ENCODE results near the gene ZNF226.
"Not testable (repeated sequence)": the region's sequence is repeated elsewhere in the genome, so short reads cannot be mapped to it uniquely, and the experiment has no call there.

DNA sequence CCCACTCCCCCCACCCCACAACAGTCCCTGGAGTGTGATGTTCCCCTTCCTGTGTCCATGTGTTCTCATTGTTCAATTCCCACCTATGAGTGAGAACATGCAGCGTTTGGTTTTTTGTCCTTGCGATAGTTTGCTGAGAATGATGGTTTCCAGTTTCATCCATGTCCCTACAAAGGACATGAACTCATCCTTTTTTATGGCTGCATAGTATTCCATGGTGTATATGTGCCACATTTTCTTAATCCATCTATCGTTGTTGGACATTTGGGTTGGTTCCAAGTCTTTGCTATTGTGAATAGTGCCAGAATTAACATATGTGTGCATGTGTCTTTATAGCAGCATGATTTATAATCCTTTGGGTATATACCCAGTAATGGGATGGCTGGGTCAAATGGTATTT lies 55.0 kb downstream of the ZNF226 start:
- TF ChIP-seq, protein P1, sequence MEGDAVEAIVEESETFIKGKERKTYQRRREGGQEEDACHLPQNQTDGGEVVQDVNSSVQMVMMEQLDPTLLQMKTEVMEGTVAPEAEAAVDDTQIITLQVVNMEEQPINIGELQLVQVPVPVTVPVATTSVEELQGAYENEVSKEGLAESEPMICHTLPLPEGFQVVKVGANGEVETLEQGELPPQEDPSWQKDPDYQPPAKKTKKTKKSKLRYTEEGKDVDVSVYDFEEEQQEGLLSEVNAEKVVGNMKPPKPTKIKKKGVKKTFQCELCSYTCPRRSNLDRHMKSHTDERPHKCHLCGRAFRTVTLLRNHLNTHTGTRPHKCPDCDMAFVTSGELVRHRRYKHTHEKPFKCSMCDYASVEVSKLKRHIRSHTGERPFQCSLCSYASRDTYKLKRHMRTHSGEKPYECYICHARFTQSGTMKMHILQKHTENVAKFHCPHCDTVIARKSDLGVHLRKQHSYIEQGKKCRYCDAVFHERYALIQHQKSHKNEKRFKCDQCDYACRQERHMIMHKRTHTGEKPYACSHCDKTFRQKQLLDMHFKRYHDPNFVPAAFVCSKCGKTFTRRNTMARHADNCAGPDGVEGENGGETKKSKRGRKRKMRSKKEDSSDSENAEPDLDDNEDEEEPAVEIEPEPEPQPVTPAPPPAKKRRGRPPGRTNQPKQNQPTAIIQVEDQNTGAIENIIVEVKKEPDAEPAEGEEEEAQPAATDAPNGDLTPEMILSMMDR (IDR thresholded peaks at IDR 0.05), result not testable (repeated sequence)
- not testable (repeated sequence) for TF ChIP-seq EZH2 (IDR thresholded peaks at IDR 0.05; ENCODE audit: borderline replicate concordance, insufficient read depth, low read depth, low read length, poor library complexity, severe bottlenecking)
